ENCODE measurements around the gene GIPC3. TPM values are rescaled to one million over a fixed set of nuclear protein-coding genes. Genes with fewer than 3 reads are reported as not detected.

Gene GIPC3
- total and polyA plus RNA-seq, 2 of the 8 experiments (the other 6 are each of a cell fraction or from before 2014, with no cell fraction given): 1.0 to 1.2 TPM

GRCh38 chr19:3535981-3536380 is 49.3 kb upstream of the GIPC3 start (continued):
- no peak for TF ChIP-seq HDAC6 (IDR thresholded peaks at IDR 0.05; ENCODE audit: low read depth, low read length)
- TF ChIP-seq EZH2 (IDR thresholded peaks at IDR 0.05; ENCODE audit: low read depth, low read length, severe bottlenecking): no peak
- TF ChIP-seq RBBP5 (IDR thresholded peaks at IDR 0.05; ENCODE audit: borderline replicate concordance, low read depth, low read length): no peak
- TF ChIP-seq, protein P1, sequence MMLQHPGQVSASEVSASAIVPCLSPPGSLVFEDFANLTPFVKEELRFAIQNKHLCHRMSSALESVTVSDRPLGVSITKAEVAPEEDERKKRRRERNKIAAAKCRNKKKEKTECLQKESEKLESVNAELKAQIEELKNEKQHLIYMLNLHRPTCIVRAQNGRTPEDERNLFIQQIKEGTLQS (IDR thresholded peaks at IDR 0.05; ENCODE audit: insufficient read depth, low read depth, low read length): no peak
